GM19043 (cell line): ENCODE data around the gene DPP6.

ENCODE experiments used
- ATAC-seq: cut with Tn5 transposase; IDR thresholded peaks from one replicate; pipeline ENCODE4 v1.9.1; 2021; ENCODE audit warnings: low read depth; ENCODE audit not compliant: unreplicated experiment

Gene DPP6

GRCh38 chr7:154777489-154777888 is 725.3 kb downstream of the DPP6 start:
- no peak for ATAC-seq

- no peak for ATAC-seq
These were observed 725.7 kb downstream of the DPP6 start for GRCh38 chr7:154777908-154778307.

- no peak for ATAC-seq
These were observed 729.4 kb downstream of the DPP6 start for GRCh38 chr7:154781369-154782303.

- no peak for ATAC-seq
These were observed 731.2 kb downstream of the DPP6 start for GRCh38 chr7:154783281-154783909.

- ATAC-seq: no peak
These were observed 733.7 kb downstream of the DPP6 start for GRCh38 chr7:154785898-154786297.

GRCh38 chr7:154789404-154789803 is 737.2 kb downstream of the DPP6 start:
- no peak for ATAC-seq

- ATAC-seq: no peak
These were observed 739.4 kb downstream of the DPP6 start for GRCh38 chr7:154791611-154792010.

GRCh38 chr7:154792436-154793055 is 740.3 kb downstream of the DPP6 start:
- ATAC-seq: no peak

- no peak for ATAC-seq
These were observed 742.1 kb downstream of the DPP6 start for GRCh38 chr7:154794147-154794780.

GRCh38 chr7:154795014-154795413 is 742.8 kb downstream of the DPP6 start:
- no peak for ATAC-seq

GRCh38 chr7:154795437-154795836 is 743.2 kb downstream of the DPP6 start:
- ATAC-seq: no peak

GRCh38 chr7:154804449-154804848 is 752.3 kb downstream of the DPP6 start:
- no peak for ATAC-seq

GRCh38 chr7:154812027-154812426 is 759.8 kb downstream of the DPP6 start:
- ATAC-seq: no peak

- ATAC-seq: no peak
These were observed 765.2 kb downstream of the DPP6 start for GRCh38 chr7:154817224-154817896.

GRCh38 chr7:154827007-154827406 is 774.8 kb downstream of the DPP6 start:
- ATAC-seq: no peak

- peak; percentile 47 for ATAC-seq
These were observed 780.5 kb downstream of the DPP6 start for GRCh38 chr7:154832557-154833138.

- ATAC-seq: no peak
These were observed 783.8 kb downstream of the DPP6 start for GRCh38 chr7:154836021-154836448.

- no peak for ATAC-seq
These were observed 784.9 kb downstream of the DPP6 start for GRCh38 chr7:154837087-154837486.

- peak; percentile 96 for ATAC-seq
These were observed 785.4 kb downstream of the DPP6 start for GRCh38 chr7:154837622-154838021.

- no peak for ATAC-seq
These were observed 787.9 kb downstream of the DPP6 start for GRCh38 chr7:154840086-154840485.
